Activated T-helper 1 cell treated with anti-CD3 and anti-CD28 coated beads, Interleukin-2, amount 50 U/mL, for 16 hours (primary cell): ENCODE data around the gene INSRR.

Source experiments
- DNase-seq, 2 donors: peaks; one replicate each; pipeline ENCODE4 v3.0.0-alpha.2; 2020; ENCODE audit warnings: low read depth in 1 of 2, low spot score in 1 of 2

The INSRR gene

DNA sequence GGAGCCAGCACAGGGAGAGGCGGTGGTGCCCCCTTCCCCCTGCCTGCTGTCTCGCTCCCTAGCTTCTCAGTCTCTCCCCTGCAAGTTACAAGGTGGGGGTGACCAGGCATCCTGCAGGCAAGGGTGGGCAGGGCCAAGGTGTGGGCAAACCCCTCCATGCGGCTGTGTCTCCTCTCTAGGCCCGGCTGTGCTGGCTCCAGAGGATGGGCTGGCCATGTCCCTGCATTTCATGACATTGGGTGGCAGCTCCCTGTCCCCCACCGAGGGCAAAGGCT is 16.4 kb upstream of the INSRR start:
- DNase-seq = no peak

DNA sequence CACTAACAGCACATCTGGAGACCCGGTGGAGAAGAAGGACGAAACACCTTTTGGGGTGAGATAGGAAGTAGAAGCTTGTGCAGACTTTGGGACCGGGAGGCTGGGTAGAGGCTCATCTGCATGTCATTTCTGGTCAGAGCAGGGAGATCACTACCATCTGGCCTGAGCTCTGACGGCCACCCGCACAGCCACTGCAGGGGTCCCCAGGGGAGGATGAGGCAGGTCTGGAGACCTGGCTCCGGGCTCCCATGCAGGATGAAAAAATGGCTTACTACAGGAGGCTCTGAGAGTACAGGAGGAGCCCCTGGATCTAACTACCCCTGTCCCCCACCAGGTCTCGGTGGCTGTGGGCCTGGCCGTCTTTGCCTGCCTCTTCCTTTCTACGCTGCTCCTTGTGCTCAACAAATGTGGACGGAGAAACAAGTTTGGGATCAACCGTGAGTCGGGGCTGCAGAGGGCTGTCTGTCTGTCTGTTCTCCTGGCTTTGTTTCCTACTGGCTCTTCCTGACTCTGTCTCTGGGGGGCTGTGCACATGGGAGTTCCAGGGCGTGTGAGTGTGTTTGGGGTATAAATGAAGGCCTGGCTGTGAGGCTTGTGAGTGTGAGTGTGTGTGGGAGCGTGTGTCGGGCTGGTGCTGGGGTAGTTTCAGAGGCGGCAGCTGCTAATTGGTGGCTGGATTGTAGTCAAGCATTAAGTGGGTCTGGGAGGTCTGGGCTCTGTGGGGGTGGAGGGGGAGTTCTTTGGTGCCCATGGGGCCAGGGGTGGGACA is 15.8 kb upstream of the INSRR start:
- no peak for DNase-seq

DNA sequence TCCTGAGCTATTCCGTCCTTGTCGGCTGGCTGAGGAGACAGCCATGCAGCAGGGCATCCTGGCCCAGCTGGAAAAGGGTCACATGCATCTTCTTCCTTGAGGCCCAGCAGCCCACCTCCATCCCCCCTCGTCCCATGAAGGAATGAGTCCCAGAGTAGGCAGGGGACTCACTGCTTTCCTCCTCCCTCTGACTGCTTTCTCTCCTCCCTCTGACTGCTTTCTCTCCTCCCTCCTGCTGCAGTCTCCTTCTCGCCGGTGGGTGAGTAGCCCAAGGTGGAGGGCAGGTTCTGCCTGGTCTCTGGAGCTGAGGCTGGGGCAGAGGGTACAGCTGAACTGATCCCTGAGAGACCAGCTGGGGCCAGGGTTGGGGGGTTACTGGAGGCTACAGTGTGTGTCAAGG is 15.2 kb upstream of the INSRR start:
- no peak for DNase-seq

GRCh38 chr1:156873659-156874058 is 14.7 kb upstream of the INSRR start:
- DNase-seq = no peak

DNA sequence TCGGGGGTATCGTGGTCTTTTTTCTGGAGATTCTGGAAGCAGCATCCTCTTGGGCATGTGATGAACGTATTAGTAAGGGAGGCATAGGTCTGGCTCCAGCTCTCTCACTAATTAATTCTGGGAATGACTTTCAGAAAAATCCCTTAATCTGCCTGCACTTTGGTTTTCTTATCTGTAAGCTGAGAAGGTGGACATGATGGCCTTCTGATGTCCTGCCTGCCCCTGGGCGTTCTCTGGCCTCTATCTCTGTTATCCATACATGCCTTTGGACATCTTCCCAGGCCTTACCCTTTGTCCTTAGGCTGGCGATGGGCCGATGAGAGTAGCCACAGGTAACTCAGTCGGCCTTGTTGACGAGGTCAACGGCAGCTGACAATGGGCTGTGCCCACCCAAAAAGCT is 10.5 kb upstream of the INSRR start:
- no peak for DNase-seq

DNA sequence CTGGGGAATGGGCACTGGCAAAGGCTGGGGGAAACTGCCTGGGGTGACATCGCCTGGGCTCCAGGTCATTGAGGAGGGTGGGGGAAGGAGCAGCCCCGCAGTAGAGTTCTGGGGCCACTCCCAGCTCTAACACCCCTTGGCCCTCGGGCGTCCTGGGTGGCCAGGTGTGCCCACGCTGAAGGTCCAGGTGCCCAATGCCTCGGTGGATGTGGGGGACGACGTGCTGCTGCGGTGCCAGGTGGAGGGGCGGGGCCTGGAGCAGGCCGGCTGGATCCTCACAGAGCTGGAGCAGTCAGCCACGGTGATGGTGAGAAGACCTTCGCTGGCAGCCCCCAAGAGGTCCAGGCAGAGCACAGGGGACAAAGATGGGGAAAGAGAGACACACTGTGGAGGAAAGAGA is 9.4 kb upstream of the INSRR start:
- no peak for DNase-seq

GRCh38 chr1:156866249-156866909 is 7.5 kb upstream of the INSRR start:
- no peak for DNase-seq

DNA sequence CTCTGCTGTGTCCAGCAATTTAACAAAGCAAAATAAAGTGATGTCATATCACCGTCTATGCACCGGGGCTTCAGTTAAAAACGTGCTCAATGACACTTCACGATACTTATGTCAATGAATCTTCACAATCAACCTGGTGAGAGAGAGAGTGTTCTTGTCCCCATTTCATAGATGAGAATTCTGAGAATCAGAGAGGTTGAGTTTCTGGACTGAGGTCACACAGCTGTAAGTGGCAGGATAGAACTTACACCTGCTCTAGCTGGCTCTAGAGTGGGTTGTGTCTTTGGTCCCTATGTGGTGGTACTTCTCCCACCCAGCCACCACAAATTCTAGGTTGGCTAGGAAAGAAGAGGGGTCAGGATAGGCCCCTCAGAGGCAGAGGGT is 6.9 kb upstream of the INSRR start:
- no peak for DNase-seq

DNA sequence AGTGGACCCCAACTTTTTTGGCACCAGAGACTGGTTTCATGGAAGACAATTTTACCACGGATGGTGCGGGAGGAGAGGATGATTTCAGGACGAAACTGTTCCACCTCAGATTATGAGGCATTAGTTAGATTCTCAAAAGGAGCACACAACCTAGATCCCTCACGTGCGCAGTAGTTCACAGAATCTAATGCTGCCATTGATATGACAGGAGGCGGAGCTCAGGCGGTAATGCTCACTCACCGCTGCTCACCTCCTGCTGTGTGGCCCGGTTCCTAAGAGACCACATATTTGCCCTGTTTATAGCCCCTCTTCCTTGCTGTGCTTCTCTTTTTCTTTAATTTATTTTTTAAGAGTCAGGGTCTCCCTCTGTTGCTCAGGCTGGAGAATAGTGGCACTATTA is 6.3 kb upstream of the INSRR start:
- DNase-seq = no peak

DNA sequence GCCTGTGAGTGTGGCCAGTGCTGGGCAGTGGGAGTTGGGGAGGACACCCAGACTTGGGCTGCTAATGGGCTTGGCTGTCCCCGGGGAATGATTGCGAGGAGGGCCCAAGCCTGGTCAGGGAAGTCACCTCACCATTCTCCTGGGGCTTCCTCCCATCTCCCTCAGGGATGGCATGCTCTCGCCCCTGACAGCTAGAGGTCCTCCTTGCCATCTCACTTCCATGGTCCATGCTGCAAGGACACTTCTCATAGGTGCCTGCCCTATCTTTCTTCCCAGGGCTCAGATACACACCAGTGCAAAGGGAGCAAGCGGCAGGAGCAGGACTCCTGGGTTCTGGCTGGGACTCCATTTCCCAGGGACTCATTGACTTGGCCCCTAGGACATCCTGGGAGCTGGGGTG is 5.9 kb upstream of the INSRR start:
- DNase-seq = no peak

DNA sequence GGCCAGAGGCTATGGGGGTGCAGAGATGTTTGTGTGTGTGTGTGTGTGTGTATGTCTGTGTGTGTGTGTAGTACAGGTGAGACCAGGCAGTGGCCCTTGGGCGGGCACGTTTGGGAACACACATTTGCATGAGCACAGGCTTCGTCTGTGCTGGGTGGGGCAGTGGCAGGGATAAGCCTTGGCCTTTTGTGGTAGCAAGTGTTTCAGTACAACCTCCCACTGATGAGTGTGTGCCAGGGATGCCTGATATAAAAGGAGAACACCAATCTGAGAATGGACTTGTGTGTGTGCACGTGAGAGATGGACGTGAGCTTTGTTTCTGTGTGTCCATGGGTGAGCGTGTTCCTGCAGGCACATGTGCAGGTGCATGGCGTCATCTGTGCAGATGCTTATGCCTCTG is 4.7 kb upstream of the INSRR start:
- DNase-seq = no peak

- no peak for DNase-seq
These were observed 4.2 kb upstream of the INSRR start for GRCh38 chr1:156862997-156863599.

GRCh38 chr1:156862584-156862983 is 3.7 kb upstream of the INSRR start:
- no peak for DNase-seq

GRCh38 chr1:156860628-156861423 is 1.9 kb upstream of the INSRR start, which contains the start of gene NTRK1:
NTRK1 (plus strand) TSS chr1:156860865; CDS start chr1:156860935, 70 bp downstream.
- peak; percentile 14 to 27 for DNase-seq

DNA sequence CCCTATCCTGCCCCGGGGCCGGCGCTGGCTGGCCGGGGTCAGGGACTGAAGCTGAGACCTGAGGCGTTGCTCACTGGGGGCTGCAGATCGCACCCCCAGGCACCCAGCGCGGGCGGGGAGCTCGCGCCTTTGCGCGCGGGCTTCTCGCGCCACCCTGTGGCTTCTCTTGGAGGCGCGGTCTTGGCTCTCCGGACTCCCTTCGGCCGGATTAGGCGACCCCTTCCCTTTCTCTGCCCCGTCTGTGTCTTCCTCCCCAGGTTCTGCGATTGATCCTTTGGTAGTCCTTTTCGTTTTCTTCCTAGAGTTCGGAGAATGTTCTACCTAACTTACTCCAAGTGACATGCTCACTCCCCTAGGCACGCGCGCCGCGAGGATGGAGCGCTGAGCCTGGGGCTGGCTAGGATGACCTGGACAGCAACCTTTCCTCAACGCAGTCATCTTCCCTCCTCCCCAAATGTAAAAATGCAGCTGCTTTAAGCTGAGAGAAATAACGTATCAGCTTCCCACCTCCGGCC is 1.3 kb upstream of the INSRR start:
- DNase-seq = peak; percentile 29 to 43

- no peak for DNase-seq
These were observed 701 bp upstream of the INSRR start for GRCh38 chr1:156859523-156860112.

GRCh38 chr1:156858555-156858956 is 361 bp downstream of the INSRR start:
- no peak for DNase-seq

GRCh38 chr1:156857532-156857931 is 1.4 kb downstream of the INSRR start:
- no peak for DNase-seq

DNA sequence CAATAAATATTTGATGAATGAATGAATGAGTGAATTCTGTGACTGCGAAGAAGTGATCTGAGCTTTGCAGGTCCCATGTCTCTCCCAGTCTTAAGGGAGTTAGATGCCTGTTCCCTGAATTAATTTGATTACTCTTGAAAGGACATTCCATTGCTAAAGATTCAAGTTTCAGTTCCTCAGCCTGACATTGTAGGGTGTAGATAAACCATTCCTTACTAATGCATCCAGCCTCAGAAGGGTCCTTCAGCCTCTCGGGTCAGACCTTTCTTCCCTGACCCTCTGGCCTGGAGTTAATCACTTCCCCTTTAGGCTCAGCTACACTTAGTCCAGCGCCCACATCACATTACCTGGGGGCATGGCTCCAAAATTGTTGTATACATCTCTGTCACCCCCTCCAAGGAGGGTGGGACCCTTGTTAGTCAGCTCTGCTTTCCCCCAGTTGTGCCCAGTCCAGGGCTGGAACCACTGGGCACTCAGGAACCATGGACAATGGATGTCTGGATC is 2.6 kb downstream of the INSRR start:
- DNase-seq = no peak

- no peak for DNase-seq
These were observed 4.3 kb downstream of the INSRR start for GRCh38 chr1:156854634-156855033.

DNA sequence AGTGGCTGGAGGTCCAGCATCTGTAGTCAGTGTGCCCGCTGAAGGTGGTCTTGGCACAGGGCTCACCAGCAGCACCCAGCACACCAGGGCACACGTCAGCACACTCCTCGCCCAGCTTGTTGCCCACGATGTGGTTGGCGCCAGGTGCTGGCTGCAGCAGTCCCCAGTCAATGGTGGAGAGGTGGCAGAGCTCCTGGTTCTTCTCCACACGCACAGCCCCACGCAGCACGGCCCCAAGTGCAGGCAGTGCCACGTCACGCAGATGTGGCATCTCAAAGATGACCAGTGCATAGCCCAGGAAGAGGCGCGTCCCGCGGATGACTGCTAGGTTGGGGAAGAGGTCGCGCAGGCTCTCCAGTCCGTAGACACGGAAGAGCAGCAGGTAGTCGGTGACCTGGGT is 5.2 kb downstream of the INSRR start:
- no peak for DNase-seq
